ENCODE data around the gene PTF1A. TPM values are rescaled to one million over a fixed set of nuclear protein-coding genes. Genes with fewer than 3 reads are reported as not detected.

PTF1A gene
- polyA plus RNA-seq, 1 of the 3 experiments (the other 2 are of a cell fraction): not detected

DNA sequence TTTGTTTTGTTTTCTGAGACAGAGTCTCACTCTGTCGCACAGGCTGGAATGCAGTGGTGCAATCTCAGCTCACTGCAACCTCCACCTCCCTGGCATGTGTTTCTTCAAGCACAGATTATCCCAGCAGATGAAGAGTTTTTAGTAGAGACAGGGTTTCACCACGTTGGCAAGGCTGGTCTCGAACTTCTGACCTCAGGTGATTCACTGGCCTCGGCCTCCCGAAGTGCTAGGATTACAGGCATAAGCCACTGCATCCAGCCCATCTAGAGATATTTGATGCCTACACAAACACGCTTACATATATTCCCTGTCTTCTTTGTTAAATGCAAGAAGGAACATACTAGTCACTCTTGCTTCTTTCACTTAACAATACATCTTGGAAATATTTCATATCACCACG lies 5.9 kb upstream of the PTF1A start:
- Histone ChIP-seq H2AFZ (ENCODE audit: low read depth) (no peak overlapping the region), H3K27ac (ENCODE audit: low read depth in 2 of 2, low read length in 1 of 2) (no peak overlapping the region), H4K20me1 (ENCODE audit: insufficient read depth) (no peaks in the 10 kb centered on the region), H3K9ac (no peak overlapping the region), H3F3A (replicated peaks; ENCODE audit: insufficient read depth) (no peaks in the 10 kb centered on the region), H3K4me1 (ENCODE audit: control insufficient read depth in 1 of 2, insufficient read depth in 2 of 2, low read depth in 1 of 2, low read length in 1 of 2) (no peaks in the 10 kb centered on the region), H3K27me3 (ENCODE audit: insufficient read depth) (peaks cover 10% of the 10 kb centered on the region), H3K4me3 (ENCODE audit: low read depth in 2 of 2, low read length in 1 of 2) (no peak overlapping the region), H3K4me2 (no peak overlapping the region), H3K36me3 (replicated peaks in 1 of 2; ENCODE audit: control insufficient read depth in 1 of 2, insufficient read depth in 2 of 2, low read length in 1 of 2) (no peaks in the 10 kb centered on the region), H3K79me2 (ENCODE audit: insufficient read depth) (no peaks in the 10 kb centered on the region), H3K9me3 (no peaks in the 10 kb centered on the region), H3K9me2 (no peaks in the 10 kb centered on the region)
- DNase-seq: no peak
- TF ChIP-seq EZH2phosphoT487 (IDR thresholded peaks at IDR 0.05; ENCODE audit: borderline replicate concordance, low read depth): no peak
- no peak for TF ChIP-seq EP300 (IDR thresholded peaks at IDR 0.05; ENCODE audit: borderline replicate concordance in 1 of 2, low read depth in 1 of 2, low read length in 1 of 2)
- no peak for TF ChIP-seq RXRA (IDR thresholded peaks at IDR 0.05; ENCODE audit: borderline replicate concordance, low read depth)
- TF ChIP-seq MEF2A (IDR thresholded peaks at IDR 0.05; ENCODE audit: borderline replicate concordance, low read depth): no peak
- TF ChIP-seq, protein P1, sequence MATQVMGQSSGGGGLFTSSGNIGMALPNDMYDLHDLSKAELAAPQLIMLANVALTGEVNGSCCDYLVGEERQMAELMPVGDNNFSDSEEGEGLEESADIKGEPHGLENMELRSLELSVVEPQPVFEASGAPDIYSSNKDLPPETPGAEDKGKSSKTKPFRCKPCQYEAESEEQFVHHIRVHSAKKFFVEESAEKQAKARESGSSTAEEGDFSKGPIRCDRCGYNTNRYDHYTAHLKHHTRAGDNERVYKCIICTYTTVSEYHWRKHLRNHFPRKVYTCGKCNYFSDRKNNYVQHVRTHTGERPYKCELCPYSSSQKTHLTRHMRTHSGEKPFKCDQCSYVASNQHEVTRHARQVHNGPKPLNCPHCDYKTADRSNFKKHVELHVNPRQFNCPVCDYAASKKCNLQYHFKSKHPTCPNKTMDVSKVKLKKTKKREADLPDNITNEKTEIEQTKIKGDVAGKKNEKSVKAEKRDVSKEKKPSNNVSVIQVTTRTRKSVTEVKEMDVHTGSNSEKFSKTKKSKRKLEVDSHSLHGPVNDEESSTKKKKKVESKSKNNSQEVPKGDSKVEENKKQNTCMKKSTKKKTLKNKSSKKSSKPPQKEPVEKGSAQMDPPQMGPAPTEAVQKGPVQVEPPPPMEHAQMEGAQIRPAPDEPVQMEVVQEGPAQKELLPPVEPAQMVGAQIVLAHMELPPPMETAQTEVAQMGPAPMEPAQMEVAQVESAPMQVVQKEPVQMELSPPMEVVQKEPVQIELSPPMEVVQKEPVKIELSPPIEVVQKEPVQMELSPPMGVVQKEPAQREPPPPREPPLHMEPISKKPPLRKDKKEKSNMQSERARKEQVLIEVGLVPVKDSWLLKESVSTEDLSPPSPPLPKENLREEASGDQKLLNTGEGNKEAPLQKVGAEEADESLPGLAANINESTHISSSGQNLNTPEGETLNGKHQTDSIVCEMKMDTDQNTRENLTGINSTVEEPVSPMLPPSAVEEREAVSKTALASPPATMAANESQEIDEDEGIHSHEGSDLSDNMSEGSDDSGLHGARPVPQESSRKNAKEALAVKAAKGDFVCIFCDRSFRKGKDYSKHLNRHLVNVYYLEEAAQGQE (IDR thresholded peaks at IDR 0.05; ENCODE audit: low read depth, low read length): no peak
- no peak for TF ChIP-seq POLR2AphosphoS5 (IDR thresholded peaks at IDR 0.05; ENCODE audit: low read depth, low read length)
- TF ChIP-seq NFIC (IDR thresholded peaks at IDR 0.05; ENCODE audit: borderline replicate concordance): no peak
- TF ChIP-seq MXI1 (IDR thresholded peaks at IDR 0.05; ENCODE audit: low read depth, low read length): no peak
- no peak for TF ChIP-seq SMC3 (IDR thresholded peaks at IDR 0.05; ENCODE audit: low read depth, low read length)
- no peak for TF ChIP-seq TAF1 (IDR thresholded peaks at IDR 0.05; ENCODE audit: borderline replicate concordance, low read depth, low read length)
- TF ChIP-seq, protein P2, sequence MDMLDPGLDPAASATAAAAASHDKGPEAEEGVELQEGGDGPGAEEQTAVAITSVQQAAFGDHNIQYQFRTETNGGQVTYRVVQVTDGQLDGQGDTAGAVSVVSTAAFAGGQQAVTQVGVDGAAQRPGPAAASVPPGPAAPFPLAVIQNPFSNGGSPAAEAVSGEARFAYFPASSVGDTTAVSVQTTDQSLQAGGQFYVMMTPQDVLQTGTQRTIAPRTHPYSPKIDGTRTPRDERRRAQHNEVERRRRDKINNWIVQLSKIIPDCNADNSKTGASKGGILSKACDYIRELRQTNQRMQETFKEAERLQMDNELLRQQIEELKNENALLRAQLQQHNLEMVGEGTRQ (IDR thresholded peaks at IDR 0.05; ENCODE audit: borderline replicate concordance, low read depth, low read length): no peak
- no peak for TF ChIP-seq YY1 (IDR thresholded peaks at IDR 0.05; ENCODE audit: low read depth)
- no peak for TF ChIP-seq RFX5 (IDR thresholded peaks at IDR 0.05; ENCODE audit: low read length)
- TF ChIP-seq, protein P3, sequence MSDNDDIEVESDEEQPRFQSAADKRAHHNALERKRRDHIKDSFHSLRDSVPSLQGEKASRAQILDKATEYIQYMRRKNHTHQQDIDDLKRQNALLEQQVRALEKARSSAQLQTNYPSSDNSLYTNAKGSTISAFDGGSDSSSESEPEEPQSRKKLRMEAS (IDR thresholded peaks at IDR 0.05; ENCODE audit: low read depth): no peak
- no peak for TF ChIP-seq JUND (IDR thresholded peaks at IDR 0.05)
- TF ChIP-seq, protein P4, sequence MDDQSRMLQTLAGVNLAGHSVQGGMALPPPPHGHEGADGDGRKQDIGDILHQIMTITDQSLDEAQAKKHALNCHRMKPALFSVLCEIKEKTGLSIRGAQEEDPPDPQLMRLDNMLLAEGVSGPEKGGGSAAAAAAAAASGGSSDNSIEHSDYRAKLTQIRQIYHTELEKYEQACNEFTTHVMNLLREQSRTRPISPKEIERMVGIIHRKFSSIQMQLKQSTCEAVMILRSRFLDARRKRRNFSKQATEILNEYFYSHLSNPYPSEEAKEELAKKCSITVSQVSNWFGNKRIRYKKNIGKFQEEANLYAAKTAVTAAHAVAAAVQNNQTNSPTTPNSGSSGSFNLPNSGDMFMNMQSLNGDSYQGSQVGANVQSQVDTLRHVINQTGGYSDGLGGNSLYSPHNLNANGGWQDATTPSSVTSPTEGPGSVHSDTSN (IDR thresholded peaks at IDR 0.05): no peak
- ChIA-PET POLR2A (no interaction called here), CTCF (interaction anchor here (1.4 to 1.5 kb wide), 2 partner anchors 28 to 107 kb away, joined by 5 to 7 read pairs; no protein-coding TSS in a partner anchor)
- WGBS (ENCODE audit: low lambda C conversion rate): 27% methylated on average over 7 of the region's 7 CpGs
